MCF 10A (cell line): Measurements from ENCODE around the gene RRN3. TPM values are rescaled to one million over a fixed set of nuclear protein-coding genes. Genes with fewer than 3 reads are reported as not detected.

Experiments
- BruUV-seq: library from RNA; stranded (reverse); fragments of 400-500 nt; replicated peaks from 2 replicates; lab custom pipeline; 2021; lab: Mats Ljungman, UMichigan
- CTCF ChIA-PET: fragments of 300-600 bp; sonication (Branson Sonifier 250); formaldehyde crosslinking; extraction: SDS; loops from one replicate; lab custom pipeline; 2021; ENCODE audit warnings: antibody characterized with exemption, inconsistent platforms; lab: Yijun Ruan, JAX
- POLR2A ChIA-PET: fragments of 300-600, 350-650 bp; sonication (Branson Sonifier 250); formaldehyde crosslinking; extraction: SDS; loops from one replicate; lab custom pipeline; 2020; ENCODE audit warnings: antibody characterized with exemption, inconsistent platforms; lab: Yijun Ruan, JAX
- DNase-seq: peaks from one replicate; pipeline ENCODE4 v3.0.0-alpha.2; 2018; ENCODE audit not compliant: unreplicated experiment
- H3K27ac Mint-ChIP-seq: one replicate; pipeline ENCODE4 v1.8.0; 2022; ENCODE audit warnings: mild to moderate bottlenecking, low read depth, mixed read lengths; ENCODE audit not compliant: unreplicated experiment
- H3K27me3 Mint-ChIP-seq: one replicate; pipeline ENCODE4 v1.8.0; 2022; ENCODE audit warnings: mixed read lengths; ENCODE audit not compliant: insufficient read depth, unreplicated experiment
- H3K36me3 Mint-ChIP-seq: one replicate; pipeline ENCODE4 v1.8.0; 2022; ENCODE audit warnings: mild to moderate bottlenecking, moderate library complexity, mixed read lengths; ENCODE audit not compliant: insufficient read depth, unreplicated experiment
- H3K4me1 Mint-ChIP-seq: one replicate; pipeline ENCODE4 v1.8.0; 2022; ENCODE audit warnings: mixed read lengths; ENCODE audit not compliant: insufficient read depth, unreplicated experiment
- H3K4me3 Mint-ChIP-seq: one replicate; pipeline ENCODE4 v1.8.0; 2022; ENCODE audit warnings: mild to moderate bottlenecking, moderate library complexity, mixed read lengths; ENCODE audit not compliant: unreplicated experiment
- H3K9me3 Mint-ChIP-seq: one replicate; pipeline ENCODE4 v1.8.0; 2022; ENCODE audit warnings: mixed read lengths; ENCODE audit not compliant: unreplicated experiment
- CTCF ChIP-seq: fragments of 200-600 bp; IDR thresholded peaks from one replicate; pipeline ENCODE4 v1.8.0; 2022; ENCODE audit warnings: antibody characterized with exemption, mild to moderate bottlenecking; ENCODE audit not compliant: unreplicated experiment
- intact Hi-C: fragments of 100-400 bp; cut with micrococcal nuclease; formaldehyde crosslinking; loops from 2 replicates; pipeline ENCODE4 v1.14.1; 2022
- total RNA-seq: library from RNA; stranded (reverse); gene quantifications from 2 replicates; pipeline ENCODE4 v1.2.3, GENCODE V29; 2022

The RRN3 gene
- total RNA-seq, 1 experiment from 2014 or later: 38.8 TPM

- H3K36me3 Mint-ChIP-seq: peaks cover 94% of the 10 kb centered on the region
- TF ChIP-seq CTCF: no peak
- H3K9me3 Mint-ChIP-seq: no peaks in the 10 kb centered on the region
- intact Hi-C loops: no loop called here
- H3K27me3 Mint-ChIP-seq: no peaks in the 10 kb centered on the region
- H3K4me3 Mint-ChIP-seq: no peak overlapping the region
- no peak for DNase-seq
- no TSS peak for BruUV-seq
- POLR2A ChIA-PET: no interaction called here
- H3K4me1 Mint-ChIP-seq: no peaks in the 10 kb centered on the region
- H3K27ac Mint-ChIP-seq: no peak overlapping the region
- CTCF ChIA-PET: no interaction called here
Observed at GRCh38 chr16:15035163-15035729, 58.8 kb downstream of the RRN3 start.

DNA sequence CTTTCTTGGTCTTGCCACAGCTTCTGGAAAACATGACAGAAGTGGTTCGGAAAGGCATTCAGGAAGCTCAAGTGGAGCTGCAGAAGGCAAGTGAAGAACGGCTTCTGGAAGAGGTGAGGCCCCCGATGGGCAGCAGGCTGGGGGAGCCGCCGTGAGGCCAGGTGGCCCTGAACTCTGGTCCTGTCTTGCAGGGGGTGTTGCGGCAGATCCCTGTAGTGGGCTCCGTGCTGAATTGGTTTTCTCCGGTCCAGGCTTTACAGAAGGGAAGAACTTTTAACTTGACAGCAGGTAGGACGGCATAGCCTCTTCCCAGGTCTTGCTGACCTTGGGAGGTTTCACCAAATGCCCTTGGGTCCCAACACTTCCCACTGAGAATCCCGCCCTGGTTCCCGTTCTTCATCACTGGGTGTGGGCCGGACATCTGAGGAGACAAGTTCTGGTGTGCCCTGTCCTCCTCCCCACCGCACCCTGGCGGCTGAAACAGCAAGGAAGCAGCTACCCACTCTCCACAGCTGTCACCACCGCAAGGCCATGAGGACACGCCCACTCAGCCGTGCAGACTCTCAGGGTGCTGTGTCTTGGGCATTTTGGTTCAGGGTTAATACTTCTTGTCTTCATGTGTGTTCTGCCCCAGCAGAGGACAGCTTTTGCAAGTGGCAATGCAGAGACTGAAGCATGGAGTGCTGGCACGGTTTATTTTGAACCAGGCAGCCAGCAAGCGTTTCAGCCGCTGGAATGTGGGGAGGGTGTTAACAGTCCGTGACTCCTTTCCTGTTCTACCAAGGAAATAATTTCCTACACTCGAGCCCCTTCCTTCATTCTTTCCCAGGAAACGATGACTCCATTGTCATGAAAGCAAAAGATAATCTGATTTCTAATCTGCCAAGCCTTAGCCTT lies 59.6 kb downstream of the RRN3 start:
- intact Hi-C loops: no loop called here
- Mint-ChIP-seq H3K36me3 (peaks cover 92% of the 10 kb centered on the region), H3K4me3 (no peak overlapping the region), H3K9me3 (no peaks in the 10 kb centered on the region), H3K27ac (no peak overlapping the region), H3K4me1 (no peaks in the 10 kb centered on the region), H3K27me3 (no peaks in the 10 kb centered on the region)
- ChIA-PET CTCF (no interaction called here), POLR2A (interaction anchor here (1.5 kb wide), 1 partner anchor 7 kb away, joined by 3 read pairs; no protein-coding TSS in a partner anchor)
- BruUV-seq: no TSS peak
- TF ChIP-seq CTCF: no peak
- no peak for DNase-seq

DNA sequence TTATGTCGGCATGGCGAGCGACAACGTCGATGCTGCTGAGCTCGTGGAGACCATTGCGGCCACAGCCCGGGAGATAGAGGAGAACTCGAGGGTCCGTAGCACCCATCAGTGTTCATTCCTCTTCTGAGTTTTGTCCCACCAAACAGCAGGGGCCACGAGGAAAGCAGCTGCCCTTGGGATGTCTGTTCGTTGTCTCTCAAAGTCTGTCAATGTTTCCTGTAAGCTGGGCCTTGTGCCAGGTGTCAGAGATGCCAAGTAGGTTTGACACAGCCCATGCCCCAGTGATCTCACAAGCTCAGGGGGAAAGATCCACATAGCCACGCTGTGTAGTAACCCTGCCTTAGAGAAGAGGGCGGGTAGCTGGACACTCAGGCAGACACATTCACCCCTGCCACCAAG lies 60.8 kb downstream of the RRN3 start:
- no peak for DNase-seq
- ChIA-PET POLR2A (interaction anchor here (0.7 to 1.5 kb wide), 2 partner anchors 8 to 434 kb away, joined by 3 read pairs; no protein-coding TSS in a partner anchor), CTCF (interaction anchor here (1.2 kb wide), 1 partner anchor 40 kb away, joined by 5 read pairs; no protein-coding TSS in a partner anchor)
- TF ChIP-seq CTCF: no peak
- H3K9me3 Mint-ChIP-seq: no peaks in the 10 kb centered on the region
- intact Hi-C loops: no loop called here
- H3K4me1 Mint-ChIP-seq: peaks cover 5% of the 10 kb centered on the region
- H3K4me3 Mint-ChIP-seq: no peak overlapping the region
- BruUV-seq: no TSS peak
- H3K27me3 Mint-ChIP-seq: no peaks in the 10 kb centered on the region
- peaks cover 92% of the 10 kb centered on the region for H3K36me3 Mint-ChIP-seq
- H3K27ac Mint-ChIP-seq: no peak overlapping the region
